HepG2 (cell line): ENCODE data around the gene GPHN. TPM values are rescaled to one million over a fixed set of nuclear protein-coding genes. Genes with fewer than 3 reads are reported as not detected.

Experiments
- ATAC-seq: fragments of 200-7000 bp; cut with Tn5 transposase; 3 replicates; pipeline ENCODE4 v1.9.1; 2020; ENCODE audit warnings: mild to moderate bottlenecking, moderate library complexity
- BruUV-seq: library from RNA; stranded (reverse); fragments of 400-500 nt; replicated peaks from 2 replicates; lab custom pipeline; 2021; lab: Mats Ljungman, UMichigan
- CTCF ChIA-PET: fragments of 300-600 bp; formaldehyde crosslinking; extraction: SDS; loops from one replicate; lab custom pipeline; 2021; ENCODE audit warnings: low total read pairs, inconsistent platforms, low intra/inter-chr PET ratio; lab: Yijun Ruan, JAX
- POLR2A ChIA-PET: fragments of 350-600 bp; sonication (Branson Sonifier 250); formaldehyde crosslinking; loops from one replicate; lab custom pipeline; 2020; ENCODE audit warnings: antibody characterized with exemption, inconsistent platforms; lab: Yijun Ruan, JAX
- DNase-seq: peaks from one replicate; pipeline ENCODE4 v3.0.0-alpha.2; 2015; ENCODE audit warnings: low spot score
- FAIRE-seq: peaks from 3 replicates; lab custom pipeline; 2011; peaks lifted over from hg19 to GRCh38; lab: Jason Lieb, UNC
- H2AFZ ChIP-seq: one replicate; pipeline ENCODE4 v1.6.1; 2011; ENCODE audit warnings: low read length, inconsistent platforms
- H3K27ac ChIP-seq: fragments of 300-600 bp; 3 replicates; pipeline ENCODE4 v1.8.0; 2011; ENCODE audit warnings: mixed run types, mild to moderate bottlenecking, mixed read lengths, low read length, inconsistent platforms; ENCODE audit not compliant: insufficient read depth; ENCODE audit errors: extremely low read length
- H3K27me3 ChIP-seq, 2 experiments: fragments of 200-600 bp in 1 of 2; 2 replicates in 1 of 2; 3 replicates in 1 of 2; pipeline versions ENCODE4 v1.6.0 to v1.8.0; 2011; ENCODE audit warnings: low read length in 2 of 2, mild to moderate bottlenecking in 2 of 2, moderate library complexity in 2 of 2, inconsistent platforms in 1 of 2; ENCODE audit not compliant: insufficient read depth in 2 of 2, control insufficient read depth in 1 of 2
- H3K36me3 ChIP-seq, 2 experiments: fragments of 200-600 bp in 1 of 2; replicated peaks in 1 of 2; 2 replicates in 1 of 2; 3 replicates in 1 of 2; pipeline versions ENCODE4 v1.5.1 to v1.8.0; 2011; ENCODE audit warnings: low read length in 2 of 2, inconsistent platforms in 1 of 2; ENCODE audit not compliant: insufficient read depth in 2 of 2, control insufficient read depth in 1 of 2
- H3K4me1 ChIP-seq: 2 replicates; pipeline ENCODE4 v1.5.1; 2012; ENCODE audit warnings: low read length, inconsistent platforms; ENCODE audit not compliant: insufficient read depth
- H3K4me2 ChIP-seq: 2 replicates; pipeline ENCODE4 v1.6.0; 2011; ENCODE audit warnings: low read depth, low read length, inconsistent platforms
- H3K4me3 ChIP-seq, 3 experiments: fragments of 200-600 bp in 1 of 3; sonication (generic), shearing (Covaris generic) in 1 of 3; replicated peaks in 1 of 3; 2 replicates each; pipeline ENCODE4 v1.5.1; 2011 to 2016; ENCODE audit warnings: low read length in 3 of 3, inconsistent platforms in 2 of 3, low read depth in 2 of 3, mild to moderate bottlenecking in 2 of 3, control low read depth in 1 of 3, mixed read lengths in 1 of 3; ENCODE audit not compliant: insufficient read depth in 1 of 3
- H3K79me2 ChIP-seq: one replicate; pipeline ENCODE4 v1.6.1; 2011; ENCODE audit warnings: low read length, inconsistent platforms; ENCODE audit not compliant: insufficient read depth
- H3K9ac ChIP-seq: 2 replicates; pipeline ENCODE4 v1.6.0; 2011; ENCODE audit warnings: mild to moderate bottlenecking, low read depth, low read length, inconsistent platforms; ENCODE audit not compliant: insufficient read depth
- H3K9me3 ChIP-seq: 2 replicates; pipeline ENCODE4 v1.5.1; 2012; ENCODE audit warnings: mild to moderate bottlenecking, low read length
- H4K20me1 ChIP-seq: 2 replicates; pipeline ENCODE4 v1.6.0; 2011; ENCODE audit warnings: inconsistent platforms, mild to moderate bottlenecking, low read length, moderate library complexity; ENCODE audit not compliant: insufficient read depth
- JUNB ChIP-seq: sonication (generic); formaldehyde crosslinking; IDR thresholded peaks from 2 replicates; pipeline ENCODE4 v1.8.0; 2022; ENCODE audit warnings: missing genetic modification reagents, mild to moderate bottlenecking, borderline replicate concordance
- NPAS2 ChIP-seq: sonication (generic); formaldehyde crosslinking; IDR thresholded peaks from 2 replicates; pipeline ENCODE4 v1.8.0; 2022; ENCODE audit warnings: mild to moderate bottlenecking, missing genetic modification reagents, borderline replicate concordance
- SMAD9 ChIP-seq: sonication (generic); formaldehyde crosslinking; IDR thresholded peaks from 2 replicates; pipeline ENCODE4 v1.5.1; 2020; ENCODE audit warnings: mild to moderate bottlenecking, missing genetic modification reagents
- ZNF121 ChIP-seq: sonication (generic); formaldehyde crosslinking; IDR thresholded peaks from 2 replicates; pipeline ENCODE4 v1.5.0; 2020; ENCODE audit warnings: mild to moderate bottlenecking, missing genetic modification reagents
- ZNF780A ChIP-seq: sonication (generic); formaldehyde crosslinking; IDR thresholded peaks from 2 replicates; pipeline ENCODE4 v1.8.0; 2022; ENCODE audit warnings: mild to moderate bottlenecking, missing genetic modification reagents, moderate library complexity
- WGBS: methylation state at CpG from one replicate; pipeline ENCODE4 v1.1.6; 2017; ENCODE audit warnings: low lambda C conversion rate; 5-methylcytosine and 5-hydroxymethylcytosine counted together
- in situ Hi-C: cut with HindIII; loops from 2 replicates; pipeline ENCODE4 v1.10.0; 2017; ENCODE audit warnings: low pct_unique_long_range_greater_than_20kb; ENCODE audit not compliant: extremely low pct_ligation_motif_present
- intact Hi-C: fragments of 100-400 bp; cut with micrococcal nuclease; formaldehyde crosslinking; loops from one replicate; pipeline ENCODE4 v1.10.0; 2022; ENCODE audit not compliant: unreplicated experiment
- polyA plus RNA-seq, 8 experiments: library from polyadenylated mRNA; depleted of rRNA in 3 of 8; stranded (reverse) in 7 of 8; unstranded in 1 of 8; fragments of >200 nt; fragmentation: Illumina TruSeq in 4 of 8; extraction: Trizol in 4 of 8; gene quantifications; 2 replicates each; pipeline versions ENCODE4 v1.2.1 to v1.2.3, GENCODE V29; 2011 to 2016; ENCODE audit warnings: low read depth in 4 of 8, missing spikeins in 1 of 8, mixed read lengths in 1 of 8; ENCODE audit not compliant: insufficient read depth in 1 of 8
- total RNA-seq, 5 experiments: library from RNA; depleted of rRNA; stranded (reverse); fragments of >200 nt; fragmentation: Illumina TruSeq; extraction: Trizol; gene quantifications; 2 replicates each; pipeline ENCODE4 v1.2.3, GENCODE V29; 2016; ENCODE audit warnings: low read depth in 1 of 5
- TF ChIP-seq, protein P1 (sequence below): sonication (generic); formaldehyde crosslinking; IDR thresholded peaks from one replicate; pipeline ENCODE4 v1.5.1; 2020; ENCODE audit warnings: mild to moderate bottlenecking, missing genetic modification reagents; ENCODE audit errors: not compliant biosample characterization
- TF ChIP-seq, protein P2 (sequence below): IDR thresholded peaks from 2 replicates; pipeline ENCODE4 v1.6.1; 2016; ENCODE audit warnings: low read depth, missing genetic modification reagents, missing compliant biosample characterization

Gene GPHN
- total and polyA plus RNA-seq, 2 of the 13 experiments (the other 11 are each of a cell fraction or from before 2014, with no cell fraction given), result 12.7 to 19.2 TPM

DNA sequence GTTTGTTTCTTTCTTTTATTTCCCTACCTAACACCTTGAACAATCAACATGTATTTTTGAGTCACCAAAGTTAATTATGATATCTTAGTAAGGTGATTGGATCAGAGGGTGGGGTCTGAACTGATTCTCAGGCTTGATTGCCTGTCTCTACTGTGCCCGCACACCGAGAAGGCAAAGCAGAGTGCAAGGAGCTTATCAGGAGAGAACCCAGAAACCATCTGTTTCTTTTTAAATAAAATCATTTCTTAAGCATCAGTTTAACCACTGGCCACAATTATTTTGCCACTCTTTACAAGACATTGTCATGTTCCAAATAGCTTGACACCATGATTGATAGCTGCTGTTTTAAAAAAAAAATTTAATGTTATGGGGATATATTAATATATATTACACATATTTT, 684.4 kb downstream of the GPHN start (continued):
- TF ChIP-seq, protein P1, sequence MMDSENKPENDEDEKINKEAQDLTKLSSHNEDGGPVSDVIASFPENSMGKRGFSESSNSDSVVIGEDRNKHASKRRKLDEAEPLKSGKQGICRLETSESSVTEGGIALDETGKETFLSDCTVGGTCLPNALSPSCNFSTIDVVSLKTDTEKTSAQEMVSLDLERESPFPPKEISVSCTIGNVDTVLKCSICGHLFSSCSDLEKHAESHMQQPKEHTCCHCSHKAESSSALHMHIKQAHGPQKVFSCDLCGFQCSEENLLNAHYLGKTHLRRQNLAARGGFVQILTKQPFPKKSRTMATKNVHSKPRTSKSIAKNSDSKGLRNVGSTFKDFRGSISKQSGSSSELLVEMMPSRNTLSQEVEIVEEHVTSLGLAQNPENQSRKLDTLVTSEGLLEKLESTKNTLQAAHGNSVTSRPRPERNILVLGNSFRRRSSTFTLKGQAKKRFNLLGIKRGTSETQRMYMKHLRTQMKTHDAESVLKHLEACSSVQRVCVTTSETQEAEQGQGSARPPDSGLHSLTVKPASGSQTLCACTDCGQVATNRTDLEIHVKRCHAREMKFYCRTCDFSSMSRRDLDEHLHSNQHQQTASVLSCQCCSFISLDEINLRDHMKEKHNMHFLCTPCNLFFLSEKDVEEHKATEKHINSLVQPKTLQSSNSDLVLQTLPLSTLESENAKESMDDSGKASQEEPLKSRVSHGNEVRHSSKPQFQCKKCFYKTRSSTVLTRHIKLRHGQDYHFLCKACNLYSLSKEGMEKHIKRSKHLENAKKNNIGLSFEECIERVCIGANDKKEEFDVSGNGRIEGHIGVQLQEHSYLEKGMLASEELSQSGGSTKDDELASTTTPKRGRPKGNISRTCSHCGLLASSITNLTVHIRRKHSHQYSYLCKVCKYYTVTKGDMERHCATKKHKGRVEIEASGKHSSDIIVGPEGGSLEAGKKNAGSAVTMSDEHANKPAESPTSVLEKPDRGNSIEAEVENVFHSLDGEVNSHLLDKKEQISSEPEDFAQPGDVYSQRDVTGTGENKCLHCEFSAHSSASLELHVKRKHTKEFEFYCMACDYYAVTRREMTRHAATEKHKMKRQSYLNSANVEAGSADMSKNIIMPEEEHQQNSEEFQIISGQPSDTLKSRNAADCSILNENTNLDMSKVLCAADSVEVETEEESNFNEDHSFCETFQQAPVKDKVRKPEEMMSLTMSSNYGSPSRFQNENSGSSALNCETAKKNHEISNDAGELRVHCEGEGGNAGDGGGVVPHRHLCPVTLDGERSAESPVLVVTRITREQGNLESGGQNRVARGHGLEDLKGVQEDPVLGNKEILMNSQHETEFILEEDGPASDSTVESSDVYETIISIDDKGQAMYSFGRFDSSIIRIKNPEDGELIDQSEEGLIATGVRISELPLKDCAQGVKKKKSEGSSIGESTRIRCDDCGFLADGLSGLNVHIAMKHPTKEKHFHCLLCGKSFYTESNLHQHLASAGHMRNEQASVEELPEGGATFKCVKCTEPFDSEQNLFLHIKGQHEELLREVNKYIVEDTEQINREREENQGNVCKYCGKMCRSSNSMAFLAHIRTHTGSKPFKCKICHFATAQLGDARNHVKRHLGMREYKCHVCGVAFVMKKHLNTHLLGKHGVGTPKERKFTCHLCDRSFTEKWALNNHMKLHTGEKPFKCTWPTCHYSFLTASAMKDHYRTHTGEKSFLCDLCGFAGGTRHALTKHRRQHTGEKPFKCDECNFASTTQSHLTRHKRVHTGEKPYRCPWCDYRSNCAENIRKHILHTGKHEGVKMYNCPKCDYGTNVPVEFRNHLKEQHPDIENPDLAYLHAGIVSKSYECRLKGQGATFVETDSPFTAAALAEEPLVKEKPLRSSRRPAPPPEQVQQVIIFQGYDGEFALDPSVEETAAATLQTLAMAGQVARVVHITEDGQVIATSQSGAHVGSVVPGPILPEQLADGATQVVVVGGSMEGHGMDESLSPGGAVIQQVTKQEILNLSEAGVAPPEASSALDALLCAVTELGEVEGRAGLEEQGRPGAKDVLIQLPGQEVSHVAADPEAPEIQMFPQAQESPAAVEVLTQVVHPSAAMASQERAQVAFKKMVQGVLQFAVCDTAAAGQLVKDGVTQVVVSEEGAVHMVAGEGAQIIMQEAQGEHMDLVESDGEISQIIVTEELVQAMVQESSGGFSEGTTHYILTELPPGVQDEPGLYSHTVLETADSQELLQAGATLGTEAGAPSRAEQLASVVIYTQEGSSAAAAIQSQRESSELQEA (CRISPR knock-in tag), result no peak

DNA sequence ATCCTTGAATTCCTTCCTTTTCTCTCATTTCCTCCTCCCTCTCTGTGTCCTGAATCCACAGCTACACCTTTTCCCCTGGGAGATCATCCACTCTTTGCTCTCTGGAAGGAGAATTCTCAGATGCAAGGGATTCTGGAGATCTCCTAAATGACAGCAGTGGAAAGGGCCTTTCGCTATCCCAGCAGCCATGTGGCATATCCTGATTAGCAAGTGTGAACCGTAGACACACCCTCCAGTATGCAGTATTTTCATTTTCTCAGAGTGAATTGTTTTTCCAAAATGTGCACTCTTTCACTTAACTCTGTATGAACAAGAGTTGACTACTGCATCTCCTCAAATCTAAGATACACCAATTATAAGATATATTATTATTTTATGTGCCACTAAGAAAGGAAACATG, 687.3 kb downstream of the GPHN start:
- Histone ChIP-seq H3K36me3 (no peaks in the 10 kb centered on the region), H2AFZ (no peak overlapping the region), H3K4me3 (no peak overlapping the region), H3K79me2 (no peaks in the 10 kb centered on the region), H3K9ac (no peak overlapping the region), H3K27me3 (no peaks in the 10 kb centered on the region), H4K20me1 (no peaks in the 10 kb centered on the region), H3K4me2 (no peak overlapping the region), H3K4me1 (no peaks in the 10 kb centered on the region), H3K27ac (no peak overlapping the region), H3K9me3 (no peaks in the 10 kb centered on the region)
- 82% methylated on average over 2 of the region's 2 CpGs for WGBS
- DNase-seq, result no peak
- ATAC-seq, result no peak
- TF ChIP-seq JUNB (CRISPR knock-in tag) (no peak), ZNF121 (no peak), ZNF780A (CRISPR knock-in tag) (no peak), SMAD9 (CRISPR knock-in tag) (no peak), NPAS2 (CRISPR knock-in tag) (no peak)
- TF ChIP-seq, protein P2, sequence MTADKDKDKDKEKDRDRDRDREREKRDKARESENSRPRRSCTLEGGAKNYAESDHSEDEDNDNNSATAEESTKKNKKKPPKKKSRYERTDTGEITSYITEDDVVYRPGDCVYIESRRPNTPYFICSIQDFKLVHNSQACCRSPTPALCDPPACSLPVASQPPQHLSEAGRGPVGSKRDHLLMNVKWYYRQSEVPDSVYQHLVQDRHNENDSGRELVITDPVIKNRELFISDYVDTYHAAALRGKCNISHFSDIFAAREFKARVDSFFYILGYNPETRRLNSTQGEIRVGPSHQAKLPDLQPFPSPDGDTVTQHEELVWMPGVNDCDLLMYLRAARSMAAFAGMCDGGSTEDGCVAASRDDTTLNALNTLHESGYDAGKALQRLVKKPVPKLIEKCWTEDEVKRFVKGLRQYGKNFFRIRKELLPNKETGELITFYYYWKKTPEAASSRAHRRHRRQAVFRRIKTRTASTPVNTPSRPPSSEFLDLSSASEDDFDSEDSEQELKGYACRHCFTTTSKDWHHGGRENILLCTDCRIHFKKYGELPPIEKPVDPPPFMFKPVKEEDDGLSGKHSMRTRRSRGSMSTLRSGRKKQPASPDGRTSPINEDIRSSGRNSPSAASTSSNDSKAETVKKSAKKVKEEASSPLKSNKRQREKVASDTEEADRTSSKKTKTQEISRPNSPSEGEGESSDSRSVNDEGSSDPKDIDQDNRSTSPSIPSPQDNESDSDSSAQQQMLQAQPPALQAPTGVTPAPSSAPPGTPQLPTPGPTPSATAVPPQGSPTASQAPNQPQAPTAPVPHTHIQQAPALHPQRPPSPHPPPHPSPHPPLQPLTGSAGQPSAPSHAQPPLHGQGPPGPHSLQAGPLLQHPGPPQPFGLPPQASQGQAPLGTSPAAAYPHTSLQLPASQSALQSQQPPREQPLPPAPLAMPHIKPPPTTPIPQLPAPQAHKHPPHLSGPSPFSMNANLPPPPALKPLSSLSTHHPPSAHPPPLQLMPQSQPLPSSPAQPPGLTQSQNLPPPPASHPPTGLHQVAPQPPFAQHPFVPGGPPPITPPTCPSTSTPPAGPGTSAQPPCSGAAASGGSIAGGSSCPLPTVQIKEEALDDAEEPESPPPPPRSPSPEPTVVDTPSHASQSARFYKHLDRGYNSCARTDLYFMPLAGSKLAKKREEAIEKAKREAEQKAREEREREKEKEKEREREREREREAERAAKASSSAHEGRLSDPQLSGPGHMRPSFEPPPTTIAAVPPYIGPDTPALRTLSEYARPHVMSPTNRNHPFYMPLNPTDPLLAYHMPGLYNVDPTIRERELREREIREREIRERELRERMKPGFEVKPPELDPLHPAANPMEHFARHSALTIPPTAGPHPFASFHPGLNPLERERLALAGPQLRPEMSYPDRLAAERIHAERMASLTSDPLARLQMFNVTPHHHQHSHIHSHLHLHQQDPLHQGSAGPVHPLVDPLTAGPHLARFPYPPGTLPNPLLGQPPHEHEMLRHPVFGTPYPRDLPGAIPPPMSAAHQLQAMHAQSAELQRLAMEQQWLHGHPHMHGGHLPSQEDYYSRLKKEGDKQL (CRISPR knock-in tag), result no peak
- BruUV-seq, result no TSS peak
- ChIA-PET CTCF (no interaction called here), POLR2A (no interaction called here)
- intact Hi-C loops, result no loop called here
- in situ Hi-C loops, result no loop called here
- FAIRE-seq, result no peak
